ENCODE measurements around the gene YDJC.

GRCh38 chr22:21641789-21642583 lies 12.2 kb upstream of the YDJC start, which contains the start of gene SDF2L1:
- peak; percentile 51 for TF ChIP-seq CTCF (conservative IDR thresholded peaks at IDR 0.05)
- TF ChIP-seq ZFX (IDR thresholded peaks at IDR 0.05): peak; percentile 41; the same call in 1 of the 2 replicates

Measured in C4-2B (cell line).